Muscle of leg (tissue), 11 donors: ENCODE results near the gene MMP25. TPM values are rescaled to one million over a fixed set of nuclear protein-coding genes. Genes with fewer than 3 reads are reported as not detected.
A peak's percentile ranks its signal among the peaks of the same experiment; 100 is the strongest.
"Not testable (repeated sequence)": the region's sequence is repeated elsewhere in the genome, so short reads cannot be mapped to it uniquely, and the experiment has no call there.

Experiments used
- DNase-seq: peaks from one replicate; pipeline ENCODE4 v3.0.0; 2013
- H3K27ac ChIP-seq: one replicate; pipeline ENCODE4 v1.5.1; 2013; ENCODE audit warnings: mild to moderate bottlenecking, low read length, control low read depth
- H3K27me3 ChIP-seq: one replicate; pipeline ENCODE4 v1.6.1; 2013; ENCODE audit warnings: low read length; ENCODE audit not compliant: control insufficient read depth, insufficient read depth
- H3K36me3 ChIP-seq: one replicate; pipeline ENCODE4 v1.6.1; 2013; ENCODE audit warnings: low read length; ENCODE audit not compliant: control insufficient read depth, insufficient read depth
- H3K4me1 ChIP-seq: one replicate; pipeline ENCODE4 v1.6.1; 2013; ENCODE audit warnings: low read length; ENCODE audit not compliant: control insufficient read depth, insufficient read depth
- H3K4me3 ChIP-seq: one replicate; pipeline ENCODE4 v1.5.1; 2013; ENCODE audit warnings: low read length, control low read depth
- H3K9me3 ChIP-seq: replicated peaks from 2 replicates; pipeline ENCODE4 v1.6.1; 2013; ENCODE audit warnings: low read depth, low read length; ENCODE audit not compliant: control insufficient read depth
- WGBS: methylation state at CpG from one replicate; pipeline ENCODE4 v1.1.5; 2013; ENCODE audit warnings: missing lambda C conversion rate; ENCODE audit not compliant: insufficient coverage; 5-methylcytosine and 5-hydroxymethylcytosine counted together
- polyA plus RNA-seq, 8 donors: library from polyadenylated mRNA; unstranded; fragments of 120-200 nt; gene quantifications; one replicate each; pipeline versions ENCODE4 v1.2.1 to v1.2.3, GENCODE V29; 2013; ENCODE audit warnings: inconsistent platforms in 1 of 8, low replicate concordance in 1 of 8; ENCODE audit not compliant: insufficient read length in 8 of 8, insufficient read depth in 1 of 8
- total RNA-seq: library from RNA; stranded (reverse); fragments of 120-200 nt; gene quantifications from one replicate; pipeline ENCODE4 v1.2.4, GENCODE V29; 2013

Gene MMP25
- total and polyA plus RNA-seq, 9 donors: 0.58 to 3.0 (median 1.7) TPM

- H3K9me3 ChIP-seq: no peaks in the 10 kb centered on the region
- no peak overlapping the region for H3K4me3 ChIP-seq
- peaks cover 4% of the 10 kb centered on the region for H3K27me3 ChIP-seq
- peaks cover 52% of the 10 kb centered on the region for H3K4me1 ChIP-seq
- no peaks in the 10 kb centered on the region for H3K36me3 ChIP-seq
- no CpG with 5 or more reads among the region's 6 CpGs for WGBS
- H3K27ac ChIP-seq: no peak overlapping the region
- DNase-seq: no peak
These were observed 16.2 kb downstream of the MMP25 start for GRCh38 chr16:3062553-3062952.

DNA sequence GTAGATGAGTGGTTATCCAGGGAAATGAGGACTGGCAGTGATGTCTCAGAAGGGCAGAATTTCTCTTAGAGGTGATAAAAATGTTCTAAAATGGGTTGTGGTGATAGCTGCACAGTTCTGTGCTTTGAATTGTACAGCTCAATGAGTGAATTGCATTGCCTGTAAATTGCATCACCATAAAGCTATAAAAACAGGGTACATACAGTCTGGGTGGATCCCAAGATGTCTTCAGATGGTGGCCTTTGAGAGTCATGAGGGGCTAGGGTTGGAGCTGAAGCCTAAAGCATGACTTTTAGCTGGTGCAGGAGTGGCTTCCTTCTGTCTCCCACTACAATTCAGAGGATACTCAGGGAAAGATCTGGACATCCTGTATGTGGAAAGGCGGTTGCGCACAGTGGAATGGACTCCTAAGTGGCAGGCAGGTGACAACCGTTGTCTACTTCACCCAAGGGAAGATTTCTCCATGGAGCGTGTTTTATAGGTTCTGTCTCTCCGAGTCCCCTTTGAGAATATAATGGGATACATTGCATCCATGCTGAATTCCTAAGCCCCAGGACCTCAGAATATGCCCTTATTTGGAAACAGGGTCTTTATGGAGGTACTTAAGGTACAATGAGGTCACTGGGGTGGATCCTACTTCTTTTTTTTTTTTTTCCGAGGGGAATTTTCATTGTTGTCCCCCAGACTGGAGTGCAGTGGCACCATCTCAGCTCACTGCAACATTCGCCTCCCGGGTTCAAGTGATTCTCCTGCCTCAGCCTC lies 17.4 kb downstream of the MMP25 start:
- 100% methylated on average over 2 of the region's 8 CpGs for WGBS
- H3K27me3 ChIP-seq: no peaks in the 10 kb centered on the region
- no peak for DNase-seq
- no peaks in the 10 kb centered on the region for H3K9me3 ChIP-seq
- no peak overlapping the region for H3K4me3 ChIP-seq
- no peak overlapping the region for H3K27ac ChIP-seq
- peaks cover 44% of the 10 kb centered on the region for H3K4me1 ChIP-seq
- H3K36me3 ChIP-seq: no peaks in the 10 kb centered on the region

DNA sequence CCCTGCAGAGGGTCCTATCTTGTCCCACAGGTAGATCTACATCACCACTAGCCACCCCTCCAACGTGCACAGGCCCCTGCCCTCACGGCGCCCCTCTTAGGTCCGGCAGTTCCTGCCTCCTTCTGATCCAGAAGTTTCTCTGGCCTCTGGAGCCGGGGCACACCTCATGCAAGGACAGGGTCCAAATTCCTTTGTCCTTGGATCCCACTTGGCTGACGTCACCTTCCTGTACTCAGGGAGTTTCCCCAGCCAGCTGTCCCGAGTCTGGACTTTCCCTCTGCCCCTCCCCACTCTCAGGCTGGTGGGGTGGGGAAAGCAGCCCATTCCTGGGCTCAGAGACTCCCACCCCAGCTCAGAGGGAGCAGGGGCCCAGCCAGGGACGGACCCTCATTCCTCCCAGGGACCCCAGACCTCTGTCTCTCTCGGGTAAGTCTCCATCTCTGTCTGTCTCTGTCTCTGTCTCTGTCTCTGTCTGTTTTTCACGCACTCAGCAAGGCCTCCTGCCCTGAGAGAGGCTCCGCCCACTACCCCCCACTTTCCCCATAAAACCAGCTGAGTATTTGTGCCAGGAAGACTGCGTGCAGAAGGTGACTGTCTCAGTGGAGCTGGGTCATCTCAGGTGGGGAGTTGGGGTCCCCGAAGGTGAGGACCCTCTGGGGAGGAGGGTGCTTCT lies 18.8 kb downstream of the MMP25 start, which contains the start of gene IL32:
IL32 (plus strand) TSS at position 572 of the 673 bp plus-strand sequence. CDS start 172 bp downstream, outside the sequence.
- 28% methylated on average over 7 of the region's 13 CpGs for WGBS
- H3K4me3 ChIP-seq: peak within 1 kb of the TSS; percentile 28
- no peaks in the 10 kb centered on the region for H3K9me3 ChIP-seq
- DNase-seq: peak; percentile 96
- H3K27ac ChIP-seq: peak within 1 kb of the TSS; percentile 79
- peaks cover 35% of the 10 kb centered on the region for H3K4me1 ChIP-seq
- no peaks in the 10 kb centered on the region for H3K36me3 ChIP-seq
- H3K27me3 ChIP-seq: no peaks in the 10 kb centered on the region

- H3K27me3 ChIP-seq: no peaks in the 10 kb centered on the region
- no peaks in the 10 kb centered on the region for H3K9me3 ChIP-seq
- peaks cover 29% of the 10 kb centered on the region for H3K4me1 ChIP-seq
- 67% methylated on average over 18 of the region's 26 CpGs for WGBS
- no peak for DNase-seq
- H3K36me3 ChIP-seq: no peaks in the 10 kb centered on the region
- H3K27ac ChIP-seq: peak overlapping the region; percentile 78
- peak overlapping the region; percentile 28 for H3K4me3 ChIP-seq
These were observed 19.5 kb downstream of the MMP25 start for GRCh38 chr16:3065742-3066439.

DNA sequence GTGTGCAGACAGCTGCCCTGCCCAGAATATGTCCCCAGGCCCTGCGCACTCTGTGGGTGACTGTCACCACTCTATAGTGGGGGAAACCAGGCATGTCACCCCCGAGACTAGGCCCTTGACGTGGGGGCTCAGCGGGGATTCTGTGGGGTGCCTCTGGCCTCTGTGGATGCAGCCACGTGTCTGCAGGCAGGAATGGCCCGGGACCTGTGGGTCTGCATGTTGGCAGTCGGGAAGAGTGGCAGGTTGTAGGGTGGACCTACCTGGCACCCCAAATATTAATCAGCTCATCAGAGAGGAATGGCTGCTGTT lies 20.0 kb downstream of the MMP25 start:
- Histone ChIP-seq H3K27ac (no peak overlapping the region), H3K9me3 (no peaks in the 10 kb centered on the region), H3K4me1 (peaks cover 27% of the 10 kb centered on the region), H3K4me3 (peak overlapping the region; percentile 28), H3K36me3 (no peaks in the 10 kb centered on the region), H3K27me3 (no peaks in the 10 kb centered on the region)
- WGBS: 79% methylated on average over 6 of the region's 7 CpGs
- DNase-seq: no peak

DNA sequence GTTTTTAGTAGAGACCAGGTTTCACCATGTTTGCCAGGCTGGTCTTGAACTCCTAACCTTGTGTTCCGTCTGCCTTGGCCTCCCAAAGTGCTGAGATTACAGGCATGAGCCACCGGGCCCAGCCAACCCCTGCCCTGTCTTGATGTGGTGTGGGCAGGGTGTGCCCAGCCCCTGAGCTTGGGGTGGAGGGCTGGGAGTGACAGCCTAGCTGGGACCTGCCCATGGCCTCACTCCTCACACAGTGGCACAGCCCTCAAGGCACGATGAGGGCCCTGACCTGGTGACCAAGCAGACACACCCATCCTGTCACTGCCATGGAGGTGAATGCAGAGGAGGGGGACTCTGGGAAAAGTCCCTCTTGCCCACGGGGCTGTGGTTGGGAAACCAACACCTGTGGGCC lies 22.1 kb downstream of the MMP25 start:
- H3K27me3 ChIP-seq: no peaks in the 10 kb centered on the region
- no peaks in the 10 kb centered on the region for H3K36me3 ChIP-seq
- no peak overlapping the region for H3K4me3 ChIP-seq
- H3K27ac ChIP-seq: no peak overlapping the region
- H3K9me3 ChIP-seq: no peaks in the 10 kb centered on the region
- DNase-seq: no peak
- H3K4me1 ChIP-seq: peaks cover 27% of the 10 kb centered on the region
- WGBS: no CpG with 5 or more reads among the region's 4 CpGs

GRCh38 chr16:3069146-3069545 lies 22.8 kb downstream of the MMP25 start:
- not testable (repeated sequence) for DNase-seq, H3K36me3 ChIP-seq, H3K27ac ChIP-seq, H3K27me3 ChIP-seq, H3K9me3 ChIP-seq, H3K4me3 ChIP-seq
- WGBS: 77% methylated on average over 10 of the region's 11 CpGs
- peaks cover 27% of the 10 kb centered on the region for H3K4me1 ChIP-seq

DNA sequence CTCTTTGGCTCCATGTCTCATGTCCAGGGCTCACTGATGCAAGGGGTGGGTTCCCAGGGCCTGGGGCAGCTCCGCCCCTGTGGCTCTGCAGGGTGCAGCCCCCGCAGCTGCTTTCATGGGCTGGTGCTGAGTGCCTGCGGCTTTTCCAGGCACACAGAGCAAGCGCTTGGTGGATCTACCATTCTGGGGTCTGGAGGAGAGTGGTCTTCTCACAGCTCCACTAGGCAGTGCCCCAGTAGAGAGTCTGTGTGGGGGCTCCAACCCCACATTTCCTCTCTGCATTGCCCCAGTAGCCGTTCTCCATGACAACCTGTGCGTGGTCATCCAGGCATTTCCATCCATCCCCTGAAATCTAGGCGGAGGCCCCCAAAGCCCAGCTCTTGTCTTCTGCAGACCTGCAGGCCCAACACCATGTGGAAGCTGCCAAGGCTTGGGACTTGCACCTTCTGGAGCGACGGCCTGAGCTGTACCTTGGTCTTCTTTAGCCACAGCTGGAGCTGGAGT lies 24.3 kb downstream of the MMP25 start:
- no peak overlapping the region for H3K27ac ChIP-seq
- no peak for DNase-seq
- no peaks in the 10 kb centered on the region for H3K36me3 ChIP-seq
- H3K9me3 ChIP-seq: no peaks in the 10 kb centered on the region
- WGBS: 84% methylated on average over 7 of the region's 9 CpGs
- no peak overlapping the region for H3K4me3 ChIP-seq
- H3K27me3 ChIP-seq: no peaks in the 10 kb centered on the region
- peaks cover 21% of the 10 kb centered on the region for H3K4me1 ChIP-seq

DNA sequence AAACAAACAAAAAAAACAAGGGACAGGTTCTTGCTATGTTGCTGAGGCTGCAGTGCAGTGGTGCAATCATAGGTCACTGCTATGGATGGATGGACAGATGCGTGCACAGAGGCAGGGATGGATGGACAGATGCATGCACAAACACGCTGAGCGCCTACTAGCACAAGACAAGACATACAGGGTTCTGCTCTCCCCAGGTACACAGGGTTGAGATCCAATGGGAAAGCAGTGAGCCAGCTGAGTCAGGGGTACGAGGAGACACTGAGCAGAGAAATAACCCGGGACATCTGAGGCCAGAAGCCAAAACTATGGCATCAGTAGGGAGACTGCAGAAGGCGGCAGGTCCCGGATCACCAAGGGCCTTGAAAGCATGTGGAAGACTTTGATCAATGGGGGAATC lies 25.3 kb downstream of the MMP25 start:
- no peaks in the 10 kb centered on the region for H3K36me3 ChIP-seq
- no peak for DNase-seq
- H3K27ac ChIP-seq: no peak overlapping the region
- peaks cover 11% of the 10 kb centered on the region for H3K4me1 ChIP-seq
- no peak overlapping the region for H3K4me3 ChIP-seq
- no peaks in the 10 kb centered on the region for H3K9me3 ChIP-seq
- 87% methylated on average over 7 of the region's 7 CpGs for WGBS
- no peaks in the 10 kb centered on the region for H3K27me3 ChIP-seq

DNA sequence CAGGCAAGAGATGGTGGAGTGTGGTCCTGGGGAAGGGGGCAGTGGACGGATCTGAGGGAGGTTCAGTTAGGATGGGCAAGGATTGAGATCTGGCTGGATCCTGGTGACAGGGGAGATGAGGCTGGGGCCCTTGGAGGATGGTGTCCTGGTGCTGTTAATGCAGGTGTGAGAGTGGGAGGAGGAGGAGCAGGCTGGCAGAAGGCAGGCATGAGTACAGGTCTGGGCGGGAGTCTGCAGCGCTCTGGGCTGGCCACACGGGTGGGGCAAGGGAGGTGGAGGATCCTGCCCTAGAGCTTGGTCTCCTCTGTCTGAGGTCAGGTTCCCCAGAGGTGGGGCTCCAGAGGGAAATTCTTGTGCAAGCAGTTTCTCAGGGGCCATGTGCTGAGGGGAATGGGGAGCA lies 25.8 kb downstream of the MMP25 start:
- not testable (repeated sequence) for H3K4me3 ChIP-seq, DNase-seq, H3K36me3 ChIP-seq, H3K9me3 ChIP-seq, H3K27ac ChIP-seq, H3K27me3 ChIP-seq
- no CpG with 5 or more reads among the region's 4 CpGs for WGBS
- H3K4me1 ChIP-seq: peaks cover 11% of the 10 kb centered on the region
